Sigmoid colon (tissue), 7 donors: ENCODE measurements around the gene TEX48. TPM values are rescaled to one million over a fixed set of nuclear protein-coding genes. Genes with fewer than 3 reads are reported as not detected.
A peak's percentile ranks its signal among the peaks of the same experiment; 100 is the strongest.

Experiments
- DNase-seq: peaks from one replicate; pipeline ENCODE4 v3.0.0-alpha.2; 2019
- H3K27ac ChIP-seq, 4 donors: fragments of 200-600 bp; sonication (generic); one replicate each; pipeline ENCODE4 v1.5.1; 2016 to 2019; ENCODE audit warnings: mild to moderate bottlenecking in 1 of 4
- H3K27me3 ChIP-seq, 3 donors: fragments of 200-600 bp; sonication (generic); one replicate each; pipeline ENCODE4 v1.5.1; 2019; ENCODE audit warnings: mild to moderate bottlenecking in 1 of 3
- H3K36me3 ChIP-seq, 4 donors: fragments of 200-600 bp; sonication (generic); one replicate each; pipeline ENCODE4 v1.5.1; 2016 to 2019
- H3K4me1 ChIP-seq, 4 donors: fragments of 200-600 bp; sonication (generic); one replicate each; pipeline ENCODE4 v1.5.1; 2017 to 2019
- H3K4me3 ChIP-seq, 4 donors: fragments of 200-600 bp; sonication (generic); one replicate each; pipeline ENCODE4 v1.5.1; 2017 to 2019; ENCODE audit warnings: mild to moderate bottlenecking in 2 of 4, moderate library complexity in 1 of 4
- H3K9me3 ChIP-seq, 4 donors: fragments of 200-600 bp in 3 of 4; sonication (generic) in 3 of 4; one replicate each; pipeline versions ENCODE4 v1.5.1 to v1.6.1; 2013 to 2019
- EP300 ChIP-seq, 4 donors: sonication (generic); formaldehyde crosslinking; IDR thresholded peaks; one replicate each; pipeline ENCODE4 v1.6.1; 2017; ENCODE audit warnings: antibody characterized with exemption in 4 of 4
- POLR2A ChIP-seq, 2 donors: fragments of 450-650 bp; IDR thresholded peaks; one replicate each; pipeline ENCODE4 v1.6.1; 2016; ENCODE audit warnings: antibody characterized with exemption in 2 of 2, mild to moderate bottlenecking in 2 of 2, moderate library complexity in 2 of 2
- POLR2AphosphoS5 ChIP-seq, 4 donors: sonication (generic); formaldehyde crosslinking; IDR thresholded peaks; one replicate each; pipeline ENCODE4 v1.6.1; 2017; ENCODE audit warnings: antibody characterized with exemption in 4 of 4
- whole genome bisulfite sequencing, 2 donors: extraction: QIAGEN DNeasy Blood & Tissue Kit; methylation state at CpG; one replicate each; pipeline ENCODE4 v1.1.7; 2013; 5-methylcytosine and 5-hydroxymethylcytosine counted together
- intact Hi-C: fragments of 100-400 bp; cut with DNase I; formaldehyde crosslinking; loops from one replicate; pipeline ENCODE4 v1.15.1; 2023
- polyA plus RNA-seq, 3 donors: library from polyadenylated mRNA; stranded (reverse); fragments of 200-250 nt; gene quantifications; one replicate each; pipeline ENCODE4 v1.2.3, GENCODE V29; 2013
- total RNA-seq, 4 donors: library from RNA; depleted of rRNA; stranded (reverse); fragments of >200 nt; gene quantifications; one replicate each; pipeline ENCODE4 v1.1.0, GENCODE V29; 2016
- TF ChIP-seq, protein P1 (sequence below), 4 experiments: fragments of 450-650 bp in 3 of 4; fragments of 200-600 bp in 1 of 4; IDR thresholded peaks; one replicate each; pipeline ENCODE4 v1.5.1; 2016 to 2019; ENCODE audit warnings: antibody characterized with exemption in 4 of 4, mild to moderate bottlenecking in 3 of 4, moderate library complexity in 2 of 4
- donor health status: healthy with polysubstance abuse.
- donor health status: Bipolar disorder and iron deficiency.
- donor health status: healthy.

The TEX48 gene
- total and polyA plus RNA-seq, 7 donors = not detected

DNA sequence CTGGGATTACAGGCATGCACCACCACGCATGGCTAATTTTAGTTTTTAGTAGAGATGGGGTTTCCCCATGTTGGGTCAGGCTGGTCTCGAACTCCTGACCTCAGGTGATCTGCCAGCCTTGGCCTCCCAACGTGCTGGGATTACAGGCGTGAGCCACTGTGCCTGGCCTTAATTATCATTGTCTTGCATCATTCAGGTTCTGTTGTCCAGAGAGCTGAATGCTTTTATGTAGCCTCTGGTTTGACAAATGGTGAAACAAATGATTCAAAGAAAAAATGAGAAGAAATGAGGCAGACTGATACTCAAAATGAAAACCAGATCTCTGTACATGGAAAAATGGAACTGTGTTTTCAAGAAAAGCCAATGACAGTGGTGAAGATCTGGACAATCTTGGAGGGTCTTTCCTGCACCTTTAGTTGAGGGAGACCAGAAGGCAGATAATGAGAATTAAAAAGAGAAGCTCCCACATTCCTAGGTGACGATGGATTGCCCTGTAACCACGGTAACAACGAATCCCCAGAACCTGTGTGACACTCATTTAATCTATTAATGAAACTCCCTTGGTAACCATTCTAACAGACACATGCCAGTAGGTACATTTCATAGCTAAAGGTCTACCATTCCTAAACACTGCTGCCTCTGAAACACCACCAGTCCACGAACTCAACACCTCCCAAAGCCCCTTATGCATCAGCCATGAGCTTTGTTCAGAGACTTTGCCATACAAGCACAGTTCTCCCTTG lies 1.6 kb downstream of the TEX48 start:
- H3K36me3 ChIP-seq = no peaks in the 10 kb centered on the region
- H3K4me1 ChIP-seq = peaks cover 0 to 20% (median 11%) of the 10 kb centered on the region in 4 donors
- no peak overlapping the region for H3K27ac ChIP-seq
- TF ChIP-seq POLR2A (IDR thresholded peaks at IDR 0.05) (no peak), EP300 (IDR thresholded peaks at IDR 0.05) (no peak), POLR2AphosphoS5 (IDR thresholded peaks at IDR 0.05) (no peak)
- TF ChIP-seq, protein P1, sequence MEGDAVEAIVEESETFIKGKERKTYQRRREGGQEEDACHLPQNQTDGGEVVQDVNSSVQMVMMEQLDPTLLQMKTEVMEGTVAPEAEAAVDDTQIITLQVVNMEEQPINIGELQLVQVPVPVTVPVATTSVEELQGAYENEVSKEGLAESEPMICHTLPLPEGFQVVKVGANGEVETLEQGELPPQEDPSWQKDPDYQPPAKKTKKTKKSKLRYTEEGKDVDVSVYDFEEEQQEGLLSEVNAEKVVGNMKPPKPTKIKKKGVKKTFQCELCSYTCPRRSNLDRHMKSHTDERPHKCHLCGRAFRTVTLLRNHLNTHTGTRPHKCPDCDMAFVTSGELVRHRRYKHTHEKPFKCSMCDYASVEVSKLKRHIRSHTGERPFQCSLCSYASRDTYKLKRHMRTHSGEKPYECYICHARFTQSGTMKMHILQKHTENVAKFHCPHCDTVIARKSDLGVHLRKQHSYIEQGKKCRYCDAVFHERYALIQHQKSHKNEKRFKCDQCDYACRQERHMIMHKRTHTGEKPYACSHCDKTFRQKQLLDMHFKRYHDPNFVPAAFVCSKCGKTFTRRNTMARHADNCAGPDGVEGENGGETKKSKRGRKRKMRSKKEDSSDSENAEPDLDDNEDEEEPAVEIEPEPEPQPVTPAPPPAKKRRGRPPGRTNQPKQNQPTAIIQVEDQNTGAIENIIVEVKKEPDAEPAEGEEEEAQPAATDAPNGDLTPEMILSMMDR (IDR thresholded peaks at IDR 0.05) = no peak
- H3K27me3 ChIP-seq = no peaks in the 10 kb centered on the region
- H3K9me3 ChIP-seq = no peaks in the 10 kb centered on the region
- H3K4me3 ChIP-seq = no peak overlapping the region
- intact Hi-C loops = loop anchor here (5.0 kb wide), 3 partner anchors 232 to 842 kb away; no protein-coding TSS in a partner anchor
- DNase-seq = no peak
- 73 to 82% methylated on average over 8 of the region's 8 CpGs for WGBS, 2 donors

DNA sequence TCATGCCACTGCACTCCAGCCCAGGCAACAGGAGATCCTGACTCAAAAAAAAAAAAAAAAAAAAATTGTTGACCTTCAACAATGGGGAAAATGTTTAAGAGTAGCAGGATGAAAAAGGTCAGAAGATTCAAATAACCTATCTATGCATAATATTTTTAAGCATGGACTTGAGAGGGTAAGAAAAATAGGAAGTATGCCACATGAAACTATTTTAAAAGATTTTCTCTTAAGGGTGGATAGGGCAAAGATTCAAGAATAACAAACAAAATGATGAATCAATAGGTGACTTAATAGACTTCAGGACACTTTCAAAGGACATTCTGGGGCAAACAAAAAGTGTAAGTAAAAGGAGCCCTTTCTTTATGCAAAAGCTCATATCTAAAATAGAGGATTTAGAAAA lies 3.2 kb downstream of the TEX48 start:
- no peak overlapping the region for H3K4me3 ChIP-seq
- H3K4me1 ChIP-seq = peaks cover 0 to 20% (median 11%) of the 10 kb centered on the region in 4 donors
- intact Hi-C loops = no loop called here
- no peak for TF ChIP-seq POLR2A (IDR thresholded peaks at IDR 0.05)
- TF ChIP-seq, protein P1 (IDR thresholded peaks at IDR 0.05) = no peak
- no peak for TF ChIP-seq EP300 (IDR thresholded peaks at IDR 0.05)
- no peak for TF ChIP-seq POLR2AphosphoS5 (IDR thresholded peaks at IDR 0.05)
- no peak overlapping the region for H3K27ac ChIP-seq
- no peaks in the 10 kb centered on the region for H3K9me3 ChIP-seq
- no peaks in the 10 kb centered on the region for H3K36me3 ChIP-seq
- no peaks in the 10 kb centered on the region for H3K27me3 ChIP-seq
- DNase-seq = no peak

DNA sequence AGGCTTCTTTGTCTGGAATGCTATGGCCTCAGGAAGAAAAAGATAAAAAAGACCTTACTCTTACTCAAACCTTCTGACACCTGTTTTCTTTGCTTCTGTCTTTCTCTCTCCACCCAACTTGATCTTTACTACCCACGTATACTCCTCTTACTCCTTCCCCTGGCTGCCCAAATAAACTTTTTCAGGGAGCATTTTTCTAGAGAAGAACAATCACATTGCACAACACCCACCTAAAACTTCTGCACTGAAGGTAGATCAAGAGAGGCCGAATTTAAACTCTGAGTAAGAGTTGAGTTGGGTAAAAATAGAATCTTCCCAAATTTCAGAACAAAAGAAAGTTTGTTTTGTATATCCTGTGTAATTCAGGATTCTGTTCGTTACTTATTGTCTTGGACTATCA lies 3.9 kb downstream of the TEX48 start:
- intact Hi-C loops = no loop called here
- DNase-seq = no peak
- 78 to 80% methylated on average over 3 of the region's 3 CpGs for WGBS, 2 donors
- Histone ChIP-seq H3K36me3 (no peaks in the 10 kb centered on the region), H3K27ac (peak overlapping the region in 2 of 4 donors; percentile 44 to 57), H3K9me3 (no peaks in the 10 kb centered on the region), H3K4me3 (no peak overlapping the region), H3K27me3 (no peaks in the 10 kb centered on the region), H3K4me1 (peaks cover 0 to 20% (median 11%) of the 10 kb centered on the region in 4 donors)
- TF ChIP-seq POLR2A (IDR thresholded peaks at IDR 0.05) (no peak), EP300 (IDR thresholded peaks at IDR 0.05) (no peak), POLR2AphosphoS5 (IDR thresholded peaks at IDR 0.05) (no peak)

DNA sequence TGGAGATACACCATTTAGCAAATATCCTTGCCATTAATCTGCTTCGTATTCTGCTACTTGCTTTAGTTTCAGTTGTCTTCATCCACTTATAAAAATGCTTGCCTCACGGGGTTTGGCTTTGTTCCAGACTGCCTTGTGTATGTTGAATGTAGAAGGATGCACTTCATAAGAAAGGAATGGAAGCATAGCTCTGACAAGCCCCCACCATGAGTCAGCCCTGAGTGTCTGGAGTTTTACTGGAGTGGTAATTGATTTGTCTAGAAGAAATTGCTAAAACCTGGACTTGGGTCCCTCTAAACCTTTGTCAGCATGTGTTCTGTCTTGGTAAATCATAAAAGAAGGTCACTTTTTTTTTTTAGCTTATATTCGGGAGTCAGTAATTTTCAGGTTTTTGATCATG lies 4.6 kb downstream of the TEX48 start:
- 36 to 44% methylated on average over 3 of the region's 3 CpGs for WGBS, 2 donors
- Histone ChIP-seq H3K27ac (peak overlapping the region in 2 of 4 donors; percentile 44 to 57), H3K9me3 (no peaks in the 10 kb centered on the region), H3K27me3 (no peaks in the 10 kb centered on the region), H3K36me3 (no peaks in the 10 kb centered on the region), H3K4me1 (peaks cover 0 to 20% (median 11%) of the 10 kb centered on the region in 4 donors), H3K4me3 (no peak overlapping the region)
- intact Hi-C loops = no loop called here
- peak; percentile 79 for DNase-seq
- TF ChIP-seq POLR2A (IDR thresholded peaks at IDR 0.05) (no peak), POLR2AphosphoS5 (IDR thresholded peaks at IDR 0.05) (peak in 3 of 4 donors; percentile 34 to 38 (median 34)), EP300 (IDR thresholded peaks at IDR 0.05) (peak in 1 of 4 donors; percentile 20)
- TF ChIP-seq, protein P1 (IDR thresholded peaks at IDR 0.05) = no peak

DNA sequence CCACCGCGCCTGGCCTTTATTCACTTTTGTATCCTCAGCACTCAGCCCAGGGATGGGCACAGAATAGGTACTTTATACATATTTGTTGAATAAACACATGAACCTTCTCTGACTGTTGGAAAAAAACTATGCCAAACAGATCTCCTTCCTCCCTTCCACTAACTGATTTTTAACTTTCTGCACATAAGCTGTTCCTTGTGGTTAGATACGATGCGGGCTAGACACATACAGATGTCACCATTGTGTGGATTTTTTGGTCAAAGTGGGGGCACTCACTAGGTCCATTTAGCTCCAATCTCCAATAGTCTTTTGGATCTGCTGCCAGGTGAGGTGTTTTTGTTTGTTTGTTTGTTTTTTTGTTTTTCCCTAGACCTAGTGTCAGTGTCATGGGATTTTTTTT lies 5.1 kb downstream of the TEX48 start:
- Histone ChIP-seq H3K27me3 (no peaks in the 10 kb centered on the region), H3K9me3 (no peaks in the 10 kb centered on the region), H3K4me3 (no peak overlapping the region), H3K36me3 (no peaks in the 10 kb centered on the region), H3K27ac (peak overlapping the region in 2 of 4 donors; percentile 15 to 57), H3K4me1 (peaks cover 0 to 20% (median 11%) of the 10 kb centered on the region in 4 donors)
- intact Hi-C loops = no loop called here
- WGBS, 2 donors = 81 to 95% methylated on average over 4 of the region's 4 CpGs
- TF ChIP-seq EP300 (IDR thresholded peaks at IDR 0.05) (no peak), POLR2AphosphoS5 (IDR thresholded peaks at IDR 0.05) (no peak), POLR2A (IDR thresholded peaks at IDR 0.05) (no peak)
- TF ChIP-seq, protein P1 (IDR thresholded peaks at IDR 0.05) = no peak
- no peak for DNase-seq
